WERI-Rb-1 (cell line): ENCODE results near the gene NACC1.
A peak's percentile ranks its signal among the peaks of the same experiment; 100 is the strongest.

Experiments
- DNase-seq: peaks from one replicate; pipeline ENCODE4 v3.0.0-alpha.2; 2020
- H3K27ac ChIP-seq: fragments of 250-450 bp; sonication (Bioruptor Pico); 2 replicates; pipeline ENCODE4 v1.5.1; 2020; ENCODE audit warnings: mild to moderate bottlenecking, moderate library complexity
- H3K27me3 ChIP-seq: fragments of 250-450 bp; sonication (Bioruptor Pico); 2 replicates; pipeline ENCODE4 v1.5.1; 2021; ENCODE audit warnings: mild to moderate bottlenecking, low read depth, moderate library complexity; ENCODE audit not compliant: insufficient read depth, severe bottlenecking
- H3K36me3 ChIP-seq: fragments of 250-450 bp; sonication (Bioruptor Pico); 2 replicates; pipeline ENCODE4 v1.5.1; 2020; ENCODE audit warnings: mild to moderate bottlenecking, moderate library complexity
- H3K4me3 ChIP-seq: 2 replicates; pipeline ENCODE4 v1.5.1; 2011; ENCODE audit warnings: low read depth, mild to moderate bottlenecking, control low read depth, low read length
- H3K9me3 ChIP-seq: fragments of 250-450 bp; sonication (Bioruptor Pico); 2 replicates; pipeline ENCODE4 v1.5.1; 2021; ENCODE audit warnings: mild to moderate bottlenecking, moderate library complexity; ENCODE audit not compliant: severe bottlenecking
- TF ChIP-seq, protein P1 (sequence below): IDR thresholded peaks from 2 replicates; pipeline ENCODE4 v1.5.1; 2011; ENCODE audit warnings: low read depth, mild to moderate bottlenecking, control low read depth, inconsistent platforms, low read length

The NACC1 gene

DNA sequence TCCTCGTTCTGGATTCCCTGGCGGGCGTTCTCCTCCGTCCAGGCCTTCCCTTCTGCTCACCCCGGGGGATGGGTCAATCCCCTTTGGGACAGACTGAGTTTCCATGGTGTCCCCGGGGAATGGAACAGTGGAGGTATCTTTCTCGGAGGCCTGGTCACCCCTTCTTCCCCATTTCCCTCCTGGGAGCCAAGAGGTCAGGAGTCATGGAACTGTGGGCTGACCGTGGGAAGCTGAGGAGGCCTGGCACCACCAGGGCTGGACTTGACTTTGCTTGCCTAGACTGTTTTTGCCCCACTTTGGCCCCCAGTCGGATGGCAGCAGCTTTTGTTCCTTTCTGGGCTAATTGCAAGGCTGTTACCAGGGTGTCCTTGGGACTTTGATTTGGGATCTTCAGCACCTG is 2.0 kb downstream of the NACC1 start:
- Histone ChIP-seq H3K27me3 (no peaks in the 10 kb centered on the region), H3K27ac (no peak overlapping the region), H3K4me3 (no peak overlapping the region), H3K36me3 (peaks cover 44% of the 10 kb centered on the region), H3K9me3 (no peaks in the 10 kb centered on the region)
- TF ChIP-seq, protein P1, sequence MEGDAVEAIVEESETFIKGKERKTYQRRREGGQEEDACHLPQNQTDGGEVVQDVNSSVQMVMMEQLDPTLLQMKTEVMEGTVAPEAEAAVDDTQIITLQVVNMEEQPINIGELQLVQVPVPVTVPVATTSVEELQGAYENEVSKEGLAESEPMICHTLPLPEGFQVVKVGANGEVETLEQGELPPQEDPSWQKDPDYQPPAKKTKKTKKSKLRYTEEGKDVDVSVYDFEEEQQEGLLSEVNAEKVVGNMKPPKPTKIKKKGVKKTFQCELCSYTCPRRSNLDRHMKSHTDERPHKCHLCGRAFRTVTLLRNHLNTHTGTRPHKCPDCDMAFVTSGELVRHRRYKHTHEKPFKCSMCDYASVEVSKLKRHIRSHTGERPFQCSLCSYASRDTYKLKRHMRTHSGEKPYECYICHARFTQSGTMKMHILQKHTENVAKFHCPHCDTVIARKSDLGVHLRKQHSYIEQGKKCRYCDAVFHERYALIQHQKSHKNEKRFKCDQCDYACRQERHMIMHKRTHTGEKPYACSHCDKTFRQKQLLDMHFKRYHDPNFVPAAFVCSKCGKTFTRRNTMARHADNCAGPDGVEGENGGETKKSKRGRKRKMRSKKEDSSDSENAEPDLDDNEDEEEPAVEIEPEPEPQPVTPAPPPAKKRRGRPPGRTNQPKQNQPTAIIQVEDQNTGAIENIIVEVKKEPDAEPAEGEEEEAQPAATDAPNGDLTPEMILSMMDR = no peak
- DNase-seq = no peak

DNA sequence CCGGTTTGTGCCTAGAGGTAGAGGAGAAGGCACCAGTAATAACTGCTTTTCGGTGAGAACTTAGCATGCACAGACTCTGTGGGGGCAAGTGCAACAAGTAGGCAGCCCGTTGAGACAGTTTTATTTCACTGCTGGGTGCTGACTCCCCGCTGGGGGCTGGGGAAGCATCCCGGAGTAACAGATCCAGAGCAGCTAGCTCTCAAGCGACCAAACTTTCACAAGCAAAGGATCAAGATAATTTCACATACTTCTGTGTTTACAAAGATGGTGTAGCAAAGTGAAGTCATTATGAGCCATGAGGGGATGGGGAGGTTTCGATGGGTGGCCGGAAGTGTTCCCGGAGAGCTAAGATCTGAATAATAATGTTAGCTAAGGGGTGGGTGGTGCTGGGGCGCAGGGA is 2.8 kb downstream of the NACC1 start:
- TF ChIP-seq, protein P1 = no peak
- Histone ChIP-seq H3K36me3 (peaks cover 43% of the 10 kb centered on the region), H3K27me3 (no peaks in the 10 kb centered on the region), H3K4me3 (no peak overlapping the region), H3K27ac (no peak overlapping the region), H3K9me3 (no peaks in the 10 kb centered on the region)
- DNase-seq = no peak

GRCh38 chr19:13121551-13122274 is 3.6 kb downstream of the NACC1 start:
- peaks cover 52% of the 10 kb centered on the region for H3K36me3 ChIP-seq
- peak overlapping the region; percentile 74 for H3K27ac ChIP-seq

DNA sequence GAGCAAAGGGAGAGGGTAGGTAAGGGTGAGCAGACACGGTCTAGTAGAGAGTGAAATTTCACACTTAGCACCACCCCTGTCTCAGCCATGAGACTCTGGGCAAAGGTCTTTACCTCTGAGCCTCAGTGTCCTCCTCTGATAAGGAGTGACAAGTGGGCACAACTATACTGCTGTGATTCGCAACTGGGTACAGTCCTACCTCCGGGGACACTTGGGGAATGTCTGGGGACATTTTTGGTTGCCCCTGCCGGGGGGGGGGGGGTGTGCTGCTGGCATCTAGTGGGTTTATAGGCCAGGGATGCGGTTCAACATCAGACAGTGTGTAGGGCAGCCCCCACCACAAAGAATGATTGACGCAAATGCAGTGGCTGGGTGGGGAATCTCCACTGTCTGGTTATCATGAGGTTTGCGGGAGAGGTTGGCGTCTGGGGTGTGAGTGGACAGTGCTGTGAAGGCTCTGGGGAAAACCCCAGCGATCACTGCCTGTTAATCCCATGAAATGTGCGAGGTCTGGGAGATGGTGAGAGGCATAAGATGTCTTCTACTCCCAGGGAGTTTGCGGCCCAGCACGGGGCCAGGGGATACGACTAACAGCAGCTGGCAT is 4.3 kb downstream of the NACC1 start:
- Histone ChIP-seq H3K9me3 (no peaks in the 10 kb centered on the region), H3K27me3 (no peaks in the 10 kb centered on the region), H3K27ac (peak overlapping the region; percentile 74), H3K36me3 (peaks cover 53% of the 10 kb centered on the region), H3K4me3 (no peak overlapping the region)
- TF ChIP-seq, protein P1 = no peak
- DNase-seq = peak; percentile 56

More at GRCh38 chr19:13121551-13122274, 3.6 kb downstream of the NACC1 start:
- H3K9me3 ChIP-seq = no peaks in the 10 kb centered on the region
- TF ChIP-seq, protein P1 = no peak
- no peak overlapping the region for H3K4me3 ChIP-seq
- no peaks in the 10 kb centered on the region for H3K27me3 ChIP-seq
- no peak for DNase-seq

DNA sequence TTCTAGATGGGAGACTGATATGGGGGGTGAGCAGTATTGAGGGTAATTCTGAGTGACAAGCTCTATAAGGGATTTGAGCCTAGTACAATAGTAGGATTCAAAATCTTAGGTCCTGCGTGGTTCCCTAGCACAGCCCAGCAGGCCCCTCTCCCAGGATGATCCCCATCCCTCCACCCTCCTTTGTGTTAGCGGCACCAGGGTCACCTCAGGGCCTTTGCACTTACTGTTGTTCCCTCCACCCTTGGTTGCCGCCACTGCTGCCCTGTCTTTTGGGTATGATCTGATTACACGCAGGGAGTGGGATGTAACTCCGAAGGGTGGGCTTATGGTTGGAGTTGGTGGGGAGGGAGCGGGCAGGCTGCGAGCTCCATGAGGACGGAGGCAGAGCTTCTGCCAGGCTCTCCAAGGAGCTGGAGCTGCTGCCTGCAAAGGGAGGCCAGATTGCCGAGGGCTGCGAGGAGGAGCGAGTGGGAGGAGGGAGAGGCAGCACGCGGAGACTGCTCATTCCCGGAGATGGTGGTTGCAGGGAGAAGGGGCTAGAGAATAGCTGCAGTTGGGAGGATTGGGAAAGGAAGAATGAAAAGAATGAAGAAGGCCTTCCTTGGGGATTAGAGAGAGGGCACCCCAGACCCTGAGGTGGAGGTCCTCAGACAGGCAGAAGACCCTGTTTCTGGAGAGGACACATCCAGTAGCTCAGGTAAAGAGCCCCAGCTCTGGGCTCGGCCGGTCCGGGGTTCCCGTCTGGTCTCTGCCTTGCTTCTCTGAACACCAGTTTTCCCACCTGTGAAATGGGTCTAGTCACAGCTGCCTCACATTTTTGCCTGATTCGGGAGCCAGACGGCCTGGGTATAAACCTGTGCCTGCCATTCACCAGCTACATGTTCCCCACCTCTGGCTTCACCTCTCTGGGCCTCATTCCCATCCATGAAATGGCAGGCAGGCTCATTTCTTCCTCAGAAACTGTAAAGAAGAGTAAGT is 5.2 kb downstream of the NACC1 start:
- Histone ChIP-seq H3K9me3 (no peaks in the 10 kb centered on the region), H3K27ac (peak overlapping the region; percentile 74), H3K4me3 (no peak overlapping the region), H3K36me3 (peaks cover 58% of the 10 kb centered on the region), H3K27me3 (no peaks in the 10 kb centered on the region)
- no peak for DNase-seq
- TF ChIP-seq, protein P1 = no peak
